Germinal center (tissue), 1 donor: Measurements from ENCODE around the gene TRABD2B.

Experiments used
- DNase-seq: peaks from one replicate; pipeline ENCODE4 v3.0.0; 2012; ENCODE audit warnings: mixed read lengths, low spot score

The TRABD2B gene

GRCh38 chr1:47875831-47876586, 121.2 kb downstream of the TRABD2B start:
- DNase-seq, result no peak

GRCh38 chr1:47875036-47875435, 122.1 kb downstream of the TRABD2B start:
- no peak for DNase-seq

GRCh38 chr1:47873337-47873736, 123.8 kb downstream of the TRABD2B start:
- DNase-seq, result no peak

- no peak for DNase-seq
Observed at GRCh38 chr1:47872886-47873285, 124.3 kb downstream of the TRABD2B start.

GRCh38 chr1:47871799-47872353, 125.3 kb downstream of the TRABD2B start:
- DNase-seq, result no peak

- DNase-seq, result no peak
Observed at GRCh38 chr1:47870946-47871676, 126.1 kb downstream of the TRABD2B start.

- no peak for DNase-seq
Observed at GRCh38 chr1:47870480-47870879, 126.7 kb downstream of the TRABD2B start.

GRCh38 chr1:47868348-47868676, 128.9 kb downstream of the TRABD2B start:
- no peak for DNase-seq

- no peak for DNase-seq
Observed at GRCh38 chr1:47867438-47868347, 129.5 kb downstream of the TRABD2B start.

- DNase-seq, result no peak
Observed at GRCh38 chr1:47866601-47867437, 130.4 kb downstream of the TRABD2B start.

- no peak for DNase-seq
Observed at GRCh38 chr1:47865881-47866535, 131.2 kb downstream of the TRABD2B start.

GRCh38 chr1:47859092-47859743, 138.0 kb downstream of the TRABD2B start:
- no peak for DNase-seq

GRCh38 chr1:47856996-47857395, 140.2 kb downstream of the TRABD2B start:
- DNase-seq, result no peak

GRCh38 chr1:47855230-47855629, 142.0 kb downstream of the TRABD2B start:
- no peak for DNase-seq

- DNase-seq, result no peak
Observed at GRCh38 chr1:47854552-47855144, 142.5 kb downstream of the TRABD2B start.

GRCh38 chr1:47853852-47854251, 143.3 kb downstream of the TRABD2B start:
- no peak for DNase-seq

GRCh38 chr1:47853059-47853458, 144.1 kb downstream of the TRABD2B start:
- no peak for DNase-seq

- no peak for DNase-seq
Observed at GRCh38 chr1:47852006-47852718, 145.0 kb downstream of the TRABD2B start.

GRCh38 chr1:47850451-47850850, 146.7 kb downstream of the TRABD2B start:
- no peak for DNase-seq
